Activated CD4-positive, alpha-beta T cell treated with anti-CD3 and anti-CD28 coated beads, Interleukin-2, amount 50 U/mL, for 48 hours (primary cell): ENCODE measurements around the gene KIF19.
"Not testable (repeated sequence)": the region's sequence is repeated elsewhere in the genome, so short reads cannot be mapped to it uniquely, and the experiment has no call there.

Experiments used
- DNase-seq, 2 experiments: peaks; one replicate each; pipeline ENCODE4 v3.0.0-alpha.2; 2020

The KIF19 gene

GRCh38 chr17:74391771-74392170 lies 65.7 kb downstream of the KIF19 start:
- DNase-seq: no peak

- no peak for DNase-seq
These were observed 66.8 kb downstream of the KIF19 start for GRCh38 chr17:74392848-74393247.

GRCh38 chr17:74393346-74393942 lies 67.4 kb downstream of the KIF19 start:
- DNase-seq: no peak

- DNase-seq: no peak
These were observed 68.4 kb downstream of the KIF19 start for GRCh38 chr17:74394275-74394950.

- DNase-seq: no peak
These were observed 69.0 kb downstream of the KIF19 start for GRCh38 chr17:74394977-74395376.

- no peak for DNase-seq
These were observed 70.5 kb downstream of the KIF19 start for GRCh38 chr17:74396567-74396966.

- DNase-seq: no peak
These were observed 76.0 kb downstream of the KIF19 start for GRCh38 chr17:74402048-74402447.

GRCh38 chr17:74403512-74404137 lies 77.6 kb downstream of the KIF19 start:
- no peak for DNase-seq

GRCh38 chr17:74404218-74404617 lies 78.2 kb downstream of the KIF19 start:
- no peak for DNase-seq

- DNase-seq: no peak
These were observed 78.8 kb downstream of the KIF19 start for GRCh38 chr17:74404789-74405188.

GRCh38 chr17:74405311-74405710 lies 79.3 kb downstream of the KIF19 start:
- DNase-seq: not testable (repeated sequence)
